Panc1 (cell line): ENCODE data around the gene H19. TPM values are rescaled to one million over a fixed set of nuclear protein-coding genes. Genes with fewer than 3 reads are reported as not detected.

ENCODE experiments used
- ATAC-seq: fragments of 200-7000 bp; cut with Tn5 transposase; 2 replicates; pipeline ENCODE4 v1.9.1; 2020; ENCODE audit warnings: mild to moderate bottlenecking, moderate library complexity
- BruUV-seq: library from RNA; stranded (reverse); fragments of 400-500 nt; replicated peaks from 2 replicates; lab custom pipeline; 2021; lab: Mats Ljungman, UMichigan
- CTCF ChIA-PET: fragments of 300-600 bp; sonication (Branson Sonifier 250); formaldehyde crosslinking; loops from one replicate; lab custom pipeline; 2022; ENCODE audit warnings: antibody characterized with exemption; lab: Charles Lee
- POLR2A ChIA-PET: fragments of 300-600 bp; sonication (Branson Sonifier 250); formaldehyde crosslinking; loops from one replicate; lab custom pipeline; 2022; ENCODE audit warnings: antibody characterized with exemption; lab: Charles Lee
- DNase-seq: peaks from one replicate; pipeline ENCODE4 v3.0.0-alpha.2; 2010; ENCODE audit warnings: low read depth, low spot score
- H3K27ac ChIP-seq: 2 replicates; pipeline ENCODE4 v1.5.1; 2011; ENCODE audit warnings: mild to moderate bottlenecking, low read length, inconsistent platforms
- H3K27me3 ChIP-seq: fragments of 200-500 bp; sonication (Bioruptor generic); 2 replicates; pipeline ENCODE4 v1.6.0; 2014; ENCODE audit warnings: low read length, inconsistent platforms; ENCODE audit not compliant: control insufficient read depth, insufficient read depth
- H3K36me3 ChIP-seq: fragments of 200-500 bp; sonication (Bioruptor generic); 2 replicates; pipeline ENCODE4 v1.5.1; 2014; ENCODE audit warnings: inconsistent platforms, mild to moderate bottlenecking, low read length, moderate library complexity; ENCODE audit not compliant: control insufficient read depth, insufficient read depth
- H3K4me1 ChIP-seq: 2 replicates; pipeline ENCODE4 v1.5.1; 2011; ENCODE audit warnings: inconsistent platforms, mild to moderate bottlenecking, low read length, moderate library complexity; ENCODE audit not compliant: control insufficient read depth, insufficient read depth
- H3K4me3 ChIP-seq, 2 experiments: 2 replicates each; pipeline ENCODE4 v1.5.1; 2011 to 2012; ENCODE audit warnings: low read depth in 2 of 2, low read length in 2 of 2, mild to moderate bottlenecking in 2 of 2, inconsistent platforms in 1 of 2, moderate library complexity in 1 of 2
- H3K9me3 ChIP-seq: fragments of 200-500 bp; sonication (Bioruptor generic); 2 replicates; pipeline ENCODE4 v1.5.1; 2014; ENCODE audit warnings: low read depth, mild to moderate bottlenecking, inconsistent platforms, low read length, moderate library complexity; ENCODE audit not compliant: control insufficient read depth, insufficient read depth
- CTCF ChIP-seq: fragments of 450-650 bp; IDR thresholded peaks from 2 replicates; pipeline ENCODE4 v1.5.1; 2017; ENCODE audit warnings: mild to moderate bottlenecking
- POLR2AphosphoS5 ChIP-seq: IDR thresholded peaks from 2 replicates; pipeline ENCODE4 v1.6.1; 2012; ENCODE audit warnings: mild to moderate bottlenecking, low read depth, low read length, moderate library complexity
- REST ChIP-seq, 2 experiments: IDR thresholded peaks; 2 replicates each; pipeline ENCODE4 v1.6.1; 2011 to 2012; ENCODE audit warnings: low read depth in 2 of 2, control low read depth in 1 of 2, low read length in 1 of 2, mild to moderate bottlenecking in 1 of 2, moderate library complexity in 1 of 2; ENCODE audit not compliant: insufficient read depth in 1 of 2
- SIN3A ChIP-seq: IDR thresholded peaks from 2 replicates; pipeline ENCODE4 v1.6.1; 2012; ENCODE audit warnings: low read depth, mild to moderate bottlenecking, low read length, moderate library complexity, borderline replicate concordance; ENCODE audit not compliant: insufficient read depth
- TCF7L2 ChIP-seq: IDR thresholded peaks from 2 replicates; pipeline ENCODE4 v1.6.1; 2011; ENCODE audit warnings: mild to moderate bottlenecking, low read depth, low read length, inconsistent platforms
- in situ Hi-C: cut with HindIII; loops from 2 replicates; pipeline ENCODE4 v1.10.0; 2016; ENCODE audit warnings: low sequenced_read_pairs, low pct_unique_long_range_greater_than_20kb
- intact Hi-C: fragments of 100-400 bp; cut with micrococcal nuclease; formaldehyde crosslinking; loops from one replicate; pipeline ENCODE4 v1.10.0; 2022; ENCODE audit not compliant: unreplicated experiment
- total RNA-seq: library from RNA; stranded (reverse); gene quantifications from one replicate; pipeline ENCODE4 v1.2.1, GENCODE V29; 2021; ENCODE audit not compliant: unreplicated experiment

Gene H19
- total RNA-seq, 1 experiment from 2014 or later, result 1,268 TPM

GRCh38 chr11:2002807-2003206, 5.2 kb upstream of the H19 start:
- Histone ChIP-seq H3K4me3 (no peak overlapping the region), H3K9me3 (no peaks in the 10 kb centered on the region), H3K27me3 (no peaks in the 10 kb centered on the region), H3K36me3 (no peaks in the 10 kb centered on the region), H3K27ac (no peak overlapping the region), H3K4me1 (no peaks in the 10 kb centered on the region)
- intact Hi-C loops (no loop called here), in situ Hi-C loops (no loop called here)
- ATAC-seq, result peak; percentile 64
- DNase-seq, result no peak
- ChIA-PET POLR2A (no interaction called here), CTCF (interaction anchor here (0.6 to 4.1 kb wide), 9 partner anchors 25 to 350 kb away, joined by 3 to 41 read pairs (median 13); no protein-coding TSS in a partner anchor)
- TF ChIP-seq REST (IDR thresholded peaks at IDR 0.05; ENCODE audit: insufficient read depth in 1 of 2, low read depth in 2 of 2, low read length in 1 of 2), result no peak
- TF ChIP-seq TCF7L2, result no peak
- no peak for TF ChIP-seq POLR2AphosphoS5
- no peak for TF ChIP-seq SIN3A
- no peak for TF ChIP-seq CTCF
- BruUV-seq, result no TSS peak

- in situ Hi-C loops (no loop called here), intact Hi-C loops (no loop called here)
- Histone ChIP-seq H3K4me3 (no peak overlapping the region), H3K4me1 (no peaks in the 10 kb centered on the region), H3K9me3 (no peaks in the 10 kb centered on the region), H3K36me3 (no peaks in the 10 kb centered on the region), H3K27ac (no peak overlapping the region), H3K27me3 (no peaks in the 10 kb centered on the region)
- CTCF ChIA-PET, result interaction anchor here (0.6 to 4.1 kb wide), 14 partner anchors 46 to 407 kb away, joined by 3 to 41 read pairs (median 5); partner anchors contain the start of gene SYT8
- DNase-seq (no peak), ATAC-seq (peak; percentile 49)
- TF ChIP-seq CTCF (no peak), TCF7L2 (no peak), REST (IDR thresholded peaks at IDR 0.05; ENCODE audit: insufficient read depth in 1 of 2, low read depth in 2 of 2, low read length in 1 of 2) (no peak), SIN3A (no peak), POLR2AphosphoS5 (no peak)
- BruUV-seq, result no TSS peak
- POLR2A ChIA-PET, result no interaction called here
Observed at GRCh38 chr11:2002042-2002776, 4.6 kb upstream of the H19 start.
